CD4-positive, alpha-beta T cell treated with Interleukin-12 subunit alpha and Interleukin-12 subunit beta, for 1 hour (primary cell): Measurements from ENCODE around the gene EPHB1.

Source experiments
- DNase-seq: peaks from one replicate; pipeline ENCODE4 v3.0.0-alpha.2; 2020

Gene EPHB1

GRCh38 chr3:135271177-135272025 is 476.3 kb downstream of the EPHB1 start:
- no peak for DNase-seq

GRCh38 chr3:135272026-135272669 is 477.1 kb downstream of the EPHB1 start:
- no peak for DNase-seq

- no peak for DNase-seq
Measured at GRCh38 chr3:135292162-135292561, 497.1 kb downstream of the EPHB1 start.

GRCh38 chr3:135301670-135302069 is 506.6 kb downstream of the EPHB1 start:
- no peak for DNase-seq

DNA sequence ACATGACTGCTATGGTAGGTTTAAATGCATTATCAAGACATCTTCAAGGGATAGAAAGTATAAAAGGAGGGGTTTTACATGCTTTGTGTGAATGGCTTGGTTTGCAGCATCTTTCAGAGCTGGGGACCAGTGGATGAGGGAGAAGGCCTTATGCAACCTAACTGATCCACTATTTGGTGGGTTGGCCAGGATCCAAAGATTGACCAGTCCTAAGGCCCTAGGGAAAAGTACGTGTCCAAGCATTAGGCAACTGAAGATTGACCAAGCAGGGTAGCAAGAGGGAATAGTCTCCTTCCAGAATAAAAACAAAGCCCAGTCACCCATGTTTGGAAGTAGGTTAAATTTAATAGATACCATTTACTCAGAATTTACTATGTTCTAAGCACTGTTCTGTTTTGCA is 509.3 kb downstream of the EPHB1 start:
- DNase-seq, result no peak
